HG03095 (cell line): ENCODE data around the gene JAML.

Source experiments
- ATAC-seq: cut with Tn5 transposase; IDR thresholded peaks from one replicate; pipeline ENCODE4 v1.9.1; 2021; ENCODE audit warnings: moderate library complexity; ENCODE audit not compliant: unreplicated experiment

The JAML gene

DNA sequence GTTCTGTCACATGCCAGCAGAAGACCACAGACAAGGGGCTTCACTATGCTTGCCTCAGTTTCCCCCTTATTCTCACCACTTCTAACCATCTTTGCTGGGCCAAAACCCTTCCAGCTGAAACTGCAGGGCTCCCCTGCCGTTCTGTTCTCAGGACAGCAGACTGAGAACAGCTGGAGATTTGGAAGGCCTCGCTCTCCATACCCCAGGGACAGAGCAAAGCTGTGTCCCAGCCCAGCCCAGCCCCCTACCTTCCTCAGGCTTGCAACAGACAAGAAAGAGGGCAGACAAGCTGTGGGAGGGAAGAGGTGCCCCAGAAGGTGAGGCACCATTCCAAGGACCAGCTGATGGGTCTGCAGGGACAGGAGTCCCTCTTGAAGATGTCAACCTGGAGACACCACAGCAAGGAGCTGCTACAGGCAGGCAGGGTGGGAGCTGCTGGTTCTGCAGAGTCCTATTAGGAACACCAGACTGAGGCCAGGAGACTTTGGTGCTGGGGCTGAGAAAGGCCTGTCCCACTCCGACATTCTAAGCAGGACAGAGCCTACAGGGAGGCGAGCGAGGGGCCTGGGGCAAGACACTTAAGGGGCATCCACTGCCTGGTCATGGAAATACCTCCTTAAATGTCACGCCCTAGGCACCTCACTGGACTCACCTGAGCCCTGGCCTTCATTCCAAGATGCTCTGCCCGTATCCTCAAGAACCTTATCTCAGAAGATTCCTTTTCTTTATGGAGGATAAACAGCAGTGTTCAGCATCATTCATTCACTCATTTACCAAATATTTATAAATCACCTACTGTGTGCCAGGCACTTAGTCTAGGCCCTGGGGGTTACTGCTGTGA is 55.3 kb downstream of the JAML start:
- no peak for ATAC-seq

- no peak for ATAC-seq
Measured at GRCh38 chr11:118168751-118169150, 56.1 kb downstream of the JAML start.

DNA sequence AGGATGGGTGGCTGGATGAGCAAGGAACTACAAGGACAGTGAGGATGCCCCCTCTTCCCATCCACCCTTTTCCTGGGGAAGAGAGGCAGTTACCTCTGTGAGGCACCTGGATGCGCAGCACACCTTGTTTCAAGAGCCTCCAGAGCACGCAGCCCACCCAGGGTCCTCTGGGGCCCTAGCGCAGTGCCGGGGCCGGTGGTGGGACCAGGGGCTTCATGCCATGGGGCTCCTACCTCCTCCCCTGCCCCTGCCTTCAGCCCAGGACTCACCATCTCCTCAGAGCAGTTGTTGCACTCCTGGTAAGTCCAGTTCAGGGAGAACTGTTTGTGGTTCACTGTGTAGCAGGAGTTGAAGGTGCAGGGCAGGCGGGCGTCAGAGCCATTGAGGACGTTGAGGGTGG is 56.5 kb downstream of the JAML start:
- no peak for ATAC-seq

DNA sequence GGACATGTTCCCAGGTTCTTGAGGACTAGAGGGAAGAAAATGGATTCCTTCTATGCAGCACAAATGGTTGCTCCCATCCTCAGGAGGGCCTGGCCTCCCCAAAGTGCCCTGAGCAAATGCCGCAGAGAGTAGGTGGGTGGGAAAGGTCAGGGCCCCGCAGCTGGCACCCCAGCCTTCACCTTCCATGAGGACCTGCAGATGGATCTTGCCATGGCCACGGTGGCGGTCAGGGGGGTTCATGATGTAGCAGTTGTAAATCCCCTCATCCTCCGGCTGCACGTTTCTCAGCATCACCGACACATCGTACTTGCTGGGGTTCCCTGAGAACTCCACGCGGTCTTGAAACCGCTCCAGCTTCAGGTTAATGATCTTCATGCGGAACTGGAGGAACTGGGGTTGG is 56.9 kb downstream of the JAML start:
- ATAC-seq = no peak

- ATAC-seq = no peak
Measured at GRCh38 chr11:118167253-118167652, 57.6 kb downstream of the JAML start.

- ATAC-seq = no peak
Measured at GRCh38 chr11:118166641-118167040, 58.2 kb downstream of the JAML start.

- ATAC-seq = no peak
Measured at GRCh38 chr11:118164885-118165284, 59.9 kb downstream of the JAML start.

- no peak for ATAC-seq
Measured at GRCh38 chr11:118163494-118163893, 61.3 kb downstream of the JAML start.

DNA sequence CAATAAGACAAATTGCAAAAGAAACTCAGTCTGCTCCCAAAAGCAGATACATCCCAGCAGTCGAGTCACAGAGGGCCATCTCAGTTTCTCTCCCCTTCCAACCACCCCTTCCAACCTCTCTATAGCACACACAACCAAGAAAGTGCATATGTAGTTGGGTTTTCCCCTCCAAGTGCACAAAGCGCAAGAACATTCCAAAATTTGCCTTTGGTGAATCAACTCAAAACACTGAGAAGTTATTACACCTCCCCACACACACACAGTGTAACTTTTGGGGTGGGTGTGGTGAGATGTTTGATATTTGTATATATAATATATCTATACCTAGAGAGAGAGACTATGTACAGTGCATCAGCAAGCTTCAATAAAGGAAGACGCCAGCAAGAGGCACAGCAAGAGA is 62.0 kb downstream of the JAML start:
- ATAC-seq = no peak

GRCh38 chr11:118161786-118162185 is 63.0 kb downstream of the JAML start:
- no peak for ATAC-seq

- no peak for ATAC-seq
Measured at GRCh38 chr11:118157186-118157895, 67.5 kb downstream of the JAML start.

- ATAC-seq = no peak
Measured at GRCh38 chr11:118156531-118157185, 68.2 kb downstream of the JAML start.

DNA sequence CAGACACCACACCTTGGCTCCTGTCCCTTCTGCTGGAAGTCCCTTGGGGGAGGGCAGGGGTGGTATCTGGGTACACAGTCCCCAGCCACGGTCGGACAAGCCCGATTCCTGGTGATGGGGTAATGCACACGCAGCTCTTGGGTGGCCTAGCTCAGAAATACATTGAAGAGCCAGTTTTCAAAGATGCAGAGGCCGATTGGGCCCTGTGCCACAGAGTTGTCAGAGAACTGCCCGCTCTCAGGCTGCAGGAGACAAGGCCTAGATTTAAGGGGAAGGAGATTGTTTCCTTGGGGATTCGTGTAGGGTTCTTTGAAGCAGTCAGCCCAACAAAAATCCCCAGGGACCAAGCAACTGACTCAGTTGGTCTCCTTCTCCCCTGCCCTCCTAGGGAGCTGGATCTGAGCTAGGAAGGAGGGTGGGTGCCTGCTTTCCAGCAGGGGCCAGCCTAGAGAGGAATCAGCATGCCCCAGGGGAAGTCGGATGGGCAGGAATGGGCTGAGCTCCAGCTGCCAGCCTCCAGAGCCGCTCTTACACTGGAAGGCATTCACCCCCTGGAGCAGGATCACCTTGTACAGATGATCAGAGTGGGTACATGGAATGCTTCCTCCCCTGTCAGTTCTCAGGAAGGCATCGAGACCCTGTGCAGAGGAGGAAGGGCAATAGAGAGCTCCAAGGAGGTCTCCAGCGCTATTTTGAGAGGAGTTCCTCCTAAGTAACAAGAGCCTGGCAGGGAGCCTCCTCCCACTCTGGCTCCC is 68.9 kb downstream of the JAML start:
- no peak for ATAC-seq

- ATAC-seq = no peak
Measured at GRCh38 chr11:118154641-118155040, 70.2 kb downstream of the JAML start.

DNA sequence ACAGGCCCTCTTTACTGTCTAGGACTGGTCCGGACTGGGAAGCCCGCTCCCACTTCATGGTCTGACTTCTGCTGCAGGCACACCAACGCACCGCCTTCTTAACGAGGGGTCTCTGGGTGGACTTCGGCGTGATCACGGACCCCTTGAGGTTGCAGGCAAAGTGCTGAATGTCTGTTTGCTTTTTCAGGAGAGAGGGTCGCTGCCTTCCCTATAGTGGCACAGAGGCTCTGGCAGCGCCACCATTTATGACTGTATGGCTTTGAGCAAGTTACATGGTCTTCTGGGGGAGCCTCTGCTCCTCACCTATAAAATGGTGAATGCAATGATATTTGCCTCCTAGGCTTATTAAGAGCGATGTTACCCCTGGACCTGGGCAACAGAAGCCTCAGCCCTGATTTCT is 70.8 kb downstream of the JAML start:
- ATAC-seq = no peak

- no peak for ATAC-seq
Measured at GRCh38 chr11:118153516-118153915, 71.3 kb downstream of the JAML start.

- no peak for ATAC-seq
Measured at GRCh38 chr11:118152552-118153471, 72.0 kb downstream of the JAML start, which contains the start of gene SCN4B. SCN4B (minus strand) TSS chr11:118152823; CDS start chr11:118152673, 150 bp downstream.

- ATAC-seq = no peak
Measured at GRCh38 chr11:118152020-118152551, 72.7 kb downstream of the JAML start.

DNA sequence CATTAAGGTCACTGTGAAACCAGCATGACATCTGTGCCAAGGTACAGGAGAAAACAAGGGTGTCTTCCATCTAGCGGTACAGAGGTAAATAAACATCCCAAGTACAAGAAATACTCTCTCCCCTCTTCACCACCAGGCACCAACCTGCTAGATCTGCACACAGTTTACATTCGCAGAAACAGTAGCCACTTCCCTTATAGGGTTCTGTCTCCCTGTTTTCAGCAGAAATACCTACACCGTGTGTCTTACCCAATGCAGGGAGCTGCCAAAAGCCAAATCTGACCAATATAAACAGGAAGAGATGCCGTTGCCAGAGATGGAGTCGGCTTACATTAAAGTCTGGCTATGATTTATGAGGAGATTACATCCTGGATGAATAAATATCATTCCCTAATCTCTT is 73.4 kb downstream of the JAML start:
- no peak for ATAC-seq

- ATAC-seq = no peak
Measured at GRCh38 chr11:118149493-118149892, 75.3 kb downstream of the JAML start.
